GM21360 (cell line): ENCODE data around the gene LRRK1.

Experiments used
- ATAC-seq: cut with Tn5 transposase; IDR thresholded peaks from one replicate; pipeline ENCODE4 v1.9.1; 2021; ENCODE audit warnings: mild to moderate bottlenecking, moderate library complexity; ENCODE audit not compliant: unreplicated experiment

The LRRK1 gene

DNA sequence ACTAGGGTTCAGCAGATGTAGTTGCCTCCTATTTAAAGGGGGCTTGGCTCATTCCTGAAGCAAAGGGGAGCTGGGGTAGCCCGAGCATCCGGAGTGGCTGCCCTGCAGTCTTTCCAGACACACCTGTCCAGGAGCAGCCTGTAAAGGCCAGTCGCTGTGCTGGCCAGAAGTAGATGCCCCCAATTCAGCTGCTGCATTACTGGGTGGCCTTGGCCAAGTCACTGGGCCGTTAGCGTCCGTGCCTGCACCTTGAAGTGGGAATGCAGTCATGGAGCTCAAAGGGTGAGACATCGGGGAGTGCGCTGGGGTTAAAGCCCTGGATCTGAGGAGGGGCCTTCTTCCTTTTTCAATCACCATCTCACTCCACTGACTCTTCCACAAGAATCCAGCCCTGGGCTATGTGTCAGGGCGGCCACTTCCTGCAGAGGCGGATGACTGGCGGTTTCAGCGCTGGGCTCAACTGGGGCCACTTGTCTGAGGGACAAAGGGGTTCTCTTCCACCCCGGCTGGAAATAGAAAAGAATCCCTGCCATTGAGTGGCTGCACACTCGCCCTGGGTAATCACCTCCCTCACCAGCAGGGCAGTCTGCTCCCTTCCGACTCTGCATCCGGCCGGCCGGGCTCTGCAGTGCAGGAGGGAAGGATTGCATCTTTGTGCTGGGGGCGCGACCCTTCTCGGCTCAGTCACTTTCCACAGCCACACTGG, 27.7 kb upstream of the LRRK1 start:
- ATAC-seq = no peak

DNA sequence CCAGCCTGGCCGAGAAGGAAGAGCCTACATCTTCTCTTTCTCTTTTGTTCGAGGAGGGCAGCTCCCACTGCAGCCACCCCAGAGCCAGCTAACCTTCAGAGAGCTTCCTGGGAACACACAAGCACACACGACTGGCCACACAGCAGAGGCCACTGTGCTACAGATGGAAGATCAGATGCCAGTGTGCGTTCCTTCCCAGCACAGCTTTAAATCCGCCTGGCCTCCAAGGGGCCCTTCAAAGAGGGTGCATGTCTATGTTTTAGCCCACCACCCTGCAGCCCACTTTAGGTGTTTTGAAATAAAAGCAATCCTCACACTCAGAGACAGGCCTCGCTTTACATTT, 27.2 kb upstream of the LRRK1 start:
- no peak for ATAC-seq

DNA sequence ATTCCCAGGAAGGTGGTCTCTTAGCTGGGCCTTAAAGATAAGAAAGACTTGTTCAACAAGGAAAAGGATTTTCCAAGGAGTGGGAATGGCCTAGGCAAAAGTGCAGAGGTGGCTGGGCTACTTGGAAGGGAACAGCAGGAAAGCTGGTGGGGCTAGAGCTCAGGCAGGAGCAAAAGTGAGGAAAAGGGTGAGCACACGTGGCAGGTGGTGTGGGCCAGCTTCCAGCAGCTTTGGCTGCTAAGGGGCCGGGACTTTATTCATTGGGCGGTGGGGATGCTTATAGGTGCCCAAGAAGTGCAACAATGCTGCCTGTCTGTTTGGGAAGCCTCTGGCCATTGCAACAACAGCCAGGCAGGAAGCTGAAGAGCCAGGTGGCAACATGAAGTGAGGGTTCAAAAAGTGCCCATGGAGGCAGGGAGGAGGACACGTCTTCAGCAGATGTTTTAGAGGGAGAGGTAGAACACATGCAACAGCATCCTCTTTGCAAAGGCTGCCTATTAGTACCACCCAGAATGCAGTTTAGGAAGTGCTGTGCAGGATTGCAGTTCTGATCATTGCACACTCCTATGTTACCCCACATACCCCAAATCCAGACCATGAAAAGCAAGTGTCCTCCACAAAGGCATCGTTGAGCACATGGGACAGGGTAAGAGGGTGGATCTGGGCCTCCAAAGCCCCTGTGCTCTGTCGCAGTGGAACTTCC, 25.7 kb upstream of the LRRK1 start:
- no peak for ATAC-seq

DNA sequence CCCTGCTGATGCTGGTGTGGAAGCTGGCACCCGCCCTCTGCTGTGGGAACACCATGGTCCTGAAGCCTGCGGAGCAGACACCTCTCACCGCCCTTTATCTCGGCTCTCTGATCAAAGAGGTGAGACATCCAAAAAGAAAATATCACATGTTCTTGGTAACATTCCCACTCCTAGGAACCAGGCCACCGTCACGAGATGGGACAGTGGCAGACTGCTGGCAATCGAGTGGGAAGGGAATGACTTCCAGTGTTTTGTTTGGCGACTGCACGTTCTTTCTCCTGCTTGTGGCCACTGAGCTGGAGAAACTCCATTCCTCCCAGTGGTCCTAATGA, 25.2 kb upstream of the LRRK1 start:
- no peak for ATAC-seq

DNA sequence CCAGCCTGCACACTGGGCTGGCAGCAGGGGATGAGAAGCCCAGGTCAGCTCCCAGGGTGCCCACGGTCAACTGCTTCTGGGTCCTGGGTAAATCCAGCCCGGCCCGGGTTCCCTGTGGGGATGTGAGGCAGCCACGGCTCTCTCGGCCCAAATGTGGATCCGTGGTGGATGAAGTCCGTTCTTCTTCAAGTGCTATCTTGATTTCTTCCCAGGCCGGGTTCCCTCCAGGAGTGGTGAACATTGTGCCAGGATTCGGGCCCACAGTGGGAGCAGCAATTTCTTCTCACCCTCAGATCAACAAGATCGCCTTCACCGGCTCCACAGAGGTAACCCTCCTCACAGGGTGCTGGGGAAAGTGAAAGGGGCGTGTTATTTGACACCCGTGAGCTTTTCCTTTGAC, 23.4 kb upstream of the LRRK1 start:
- ATAC-seq = no peak

DNA sequence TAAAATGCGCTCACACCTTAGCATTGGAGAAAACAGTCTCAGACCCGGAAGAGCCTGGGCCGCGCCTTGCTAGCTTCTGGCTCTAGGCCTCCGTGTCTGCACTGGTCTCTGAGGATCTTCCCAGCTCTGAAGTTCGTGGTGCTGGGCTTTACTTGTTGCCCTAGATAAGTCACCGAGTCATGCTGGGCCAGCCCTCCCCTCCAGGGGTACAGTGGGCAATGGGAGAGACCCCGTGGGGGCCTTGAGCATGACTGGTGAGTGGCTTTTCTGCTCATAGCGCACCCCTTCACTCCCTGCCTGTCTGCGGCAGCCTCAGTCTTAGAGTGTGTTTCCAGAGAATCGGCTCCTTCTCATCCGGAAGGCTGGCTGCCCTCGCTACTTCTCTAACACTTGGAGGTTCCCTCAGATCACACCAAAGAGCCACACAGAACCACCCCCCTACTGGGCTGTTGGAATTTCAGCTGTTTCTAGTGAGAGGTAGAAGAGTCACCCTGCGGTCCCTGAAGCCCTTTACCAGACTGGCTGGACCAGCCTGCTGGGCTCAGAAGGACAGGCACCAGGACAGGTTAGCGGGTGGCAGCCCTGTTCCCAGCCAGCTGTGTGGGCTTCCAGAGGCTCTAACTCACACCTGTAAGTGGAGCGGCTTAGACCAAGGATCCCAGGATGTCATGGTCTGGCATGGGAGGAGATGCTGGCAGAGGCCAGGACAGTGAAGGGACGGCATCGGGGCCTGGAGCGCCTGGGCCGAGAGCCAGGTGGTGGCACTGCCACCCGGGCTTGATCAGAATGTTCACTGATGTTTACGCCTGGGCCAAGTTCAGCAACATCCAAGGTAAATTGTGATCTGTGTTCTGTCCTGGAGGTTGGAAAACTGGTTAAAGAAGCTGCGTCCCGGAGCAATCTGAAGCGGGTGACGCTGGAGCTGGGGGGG, 21.7 kb upstream of the LRRK1 start:
- ATAC-seq = no peak

DNA sequence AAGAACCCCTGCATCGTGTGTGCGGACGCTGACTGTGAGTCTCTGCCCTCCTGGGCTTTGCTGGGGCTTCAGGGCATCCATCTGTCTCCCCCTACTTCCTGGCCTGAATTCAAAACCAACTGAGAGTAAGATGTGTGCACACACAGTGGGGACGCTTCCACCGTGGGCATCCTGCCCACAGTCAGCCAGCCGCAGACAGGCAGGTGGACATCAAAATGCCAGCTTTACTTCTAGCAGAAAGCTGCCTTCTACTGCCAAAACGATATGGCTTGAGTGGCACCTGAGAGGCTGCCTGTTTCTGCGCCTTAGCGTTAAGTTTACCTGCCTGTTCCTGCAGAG, 21.0 kb upstream of the LRRK1 start:
- no peak for ATAC-seq

DNA sequence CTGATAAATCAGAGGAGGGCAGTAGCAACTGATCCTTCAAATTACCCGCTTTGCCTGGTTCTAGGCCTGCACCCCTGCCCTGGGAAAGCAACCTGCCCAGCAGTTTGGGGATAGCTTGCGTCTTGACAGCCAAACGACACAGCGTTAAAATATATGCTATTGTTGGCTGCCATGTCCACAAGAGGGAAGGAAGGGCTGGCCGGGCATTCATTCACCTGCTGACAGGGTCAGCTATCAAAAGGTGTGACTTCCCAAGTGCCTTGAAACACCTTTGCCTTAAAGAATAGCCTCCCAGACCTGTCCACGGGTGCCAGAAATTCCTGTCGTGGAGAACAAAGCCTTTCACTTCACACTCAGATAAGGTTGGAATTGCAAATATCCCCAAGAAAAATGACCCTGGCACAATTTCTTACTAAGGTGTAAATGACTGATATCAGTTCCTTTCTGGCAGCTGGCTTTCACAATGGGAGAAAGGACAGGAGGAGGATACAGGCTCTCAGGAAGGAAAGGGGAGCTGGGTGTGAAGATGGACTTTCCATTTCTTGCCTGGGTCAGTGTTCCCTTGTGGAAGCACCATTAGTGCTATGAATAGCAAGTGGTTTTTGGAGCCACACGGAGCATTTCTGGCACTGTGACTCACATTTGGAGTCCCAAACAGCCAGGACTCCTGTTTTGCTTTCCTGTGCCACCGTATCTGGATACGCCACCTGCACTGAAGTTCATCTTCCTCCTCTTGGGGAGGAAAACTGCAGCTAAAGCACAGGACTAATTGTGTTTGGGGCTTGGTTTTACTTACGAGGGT, 20.3 kb upstream of the LRRK1 start:
- ATAC-seq = no peak

DNA sequence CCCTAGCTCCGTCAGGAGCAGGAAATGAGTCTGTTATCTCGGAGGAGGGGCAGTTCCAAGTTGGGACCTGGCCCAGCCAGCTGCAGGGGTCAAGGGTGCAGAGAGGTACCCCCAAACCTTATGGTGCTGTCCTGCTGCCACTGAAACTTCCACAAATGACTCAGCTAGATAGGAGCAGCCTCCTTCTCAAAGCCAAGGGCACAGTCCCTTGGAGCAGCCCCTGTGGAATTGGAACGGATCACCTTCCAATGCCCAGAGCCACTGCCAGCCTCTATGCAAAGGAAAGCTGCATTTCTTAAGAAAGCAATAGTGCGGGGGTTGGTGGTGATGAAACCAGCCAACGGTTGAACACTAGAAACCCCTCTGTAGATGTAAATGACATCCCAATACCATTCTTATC, 19.6 kb upstream of the LRRK1 start:
- ATAC-seq = no peak

DNA sequence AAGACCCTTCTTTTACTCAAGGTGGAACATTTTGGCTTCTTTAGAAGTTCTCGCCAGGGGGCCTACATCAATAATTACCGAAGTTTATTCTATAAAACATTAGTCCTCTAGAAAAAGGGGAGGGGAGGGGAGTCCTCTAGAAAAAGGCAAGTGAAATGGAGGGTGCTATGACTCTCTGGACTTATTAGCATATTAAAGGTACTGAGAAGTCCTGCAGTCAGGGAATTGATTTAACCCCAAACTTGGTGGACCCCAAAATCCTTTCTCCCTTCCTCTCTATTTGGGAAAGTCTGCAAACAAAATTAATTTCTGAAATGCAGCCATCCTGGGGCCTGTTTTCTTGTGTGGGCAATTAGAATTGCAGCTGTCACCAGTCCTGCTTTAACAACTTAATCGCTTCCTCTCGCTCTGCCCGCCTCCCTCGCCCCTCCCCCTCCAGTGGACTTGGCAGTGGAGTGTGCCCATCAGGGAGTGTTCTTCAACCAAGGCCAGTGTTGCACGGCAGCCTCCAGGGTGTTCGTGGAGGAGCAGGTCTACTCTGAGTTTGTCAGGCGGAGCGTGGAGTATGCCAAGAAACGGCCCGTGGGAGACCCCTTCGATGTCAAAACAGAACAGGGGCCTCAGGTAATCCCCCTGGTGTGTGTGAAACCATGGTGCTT, 18.9 kb upstream of the LRRK1 start:
- no peak for ATAC-seq

DNA sequence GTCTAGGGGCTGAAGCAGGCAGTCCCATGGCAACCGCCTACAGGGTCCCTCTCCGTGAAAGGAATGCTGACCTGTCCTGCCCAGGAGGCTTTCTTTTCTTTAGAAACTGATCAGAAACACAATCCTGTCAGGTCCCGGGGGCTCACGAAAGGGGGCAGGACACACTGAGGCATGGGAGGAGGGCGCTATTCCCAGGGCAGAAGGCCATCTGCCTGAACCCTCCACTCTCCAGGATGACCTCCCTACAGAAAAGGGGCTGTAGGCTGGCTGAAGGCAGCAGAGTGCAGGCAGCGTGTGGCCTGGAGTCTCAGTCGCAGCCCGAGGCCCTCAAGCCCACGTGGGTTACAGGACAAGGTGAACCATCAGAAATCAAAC, 18.4 kb upstream of the LRRK1 start:
- no peak for ATAC-seq

DNA sequence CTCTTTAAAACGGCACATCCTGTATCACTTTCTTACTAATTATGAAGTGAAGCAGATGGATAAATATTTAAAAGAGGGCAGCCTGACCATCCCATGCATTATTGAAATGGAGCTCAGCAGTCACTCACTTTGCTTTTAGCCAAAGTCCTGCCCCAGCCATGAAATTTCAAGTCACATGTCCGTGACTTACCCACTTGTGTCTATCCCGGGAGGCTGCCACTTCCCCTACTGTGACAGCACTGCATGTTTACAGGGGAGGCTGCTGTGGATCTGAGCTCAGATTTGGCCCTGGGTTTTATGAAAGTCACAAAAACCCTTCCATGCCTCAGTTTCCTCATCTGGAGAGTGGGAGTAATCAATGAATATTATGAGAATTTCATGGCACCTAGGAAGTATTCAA, 17.9 kb upstream of the LRRK1 start:
- no peak for ATAC-seq

DNA sequence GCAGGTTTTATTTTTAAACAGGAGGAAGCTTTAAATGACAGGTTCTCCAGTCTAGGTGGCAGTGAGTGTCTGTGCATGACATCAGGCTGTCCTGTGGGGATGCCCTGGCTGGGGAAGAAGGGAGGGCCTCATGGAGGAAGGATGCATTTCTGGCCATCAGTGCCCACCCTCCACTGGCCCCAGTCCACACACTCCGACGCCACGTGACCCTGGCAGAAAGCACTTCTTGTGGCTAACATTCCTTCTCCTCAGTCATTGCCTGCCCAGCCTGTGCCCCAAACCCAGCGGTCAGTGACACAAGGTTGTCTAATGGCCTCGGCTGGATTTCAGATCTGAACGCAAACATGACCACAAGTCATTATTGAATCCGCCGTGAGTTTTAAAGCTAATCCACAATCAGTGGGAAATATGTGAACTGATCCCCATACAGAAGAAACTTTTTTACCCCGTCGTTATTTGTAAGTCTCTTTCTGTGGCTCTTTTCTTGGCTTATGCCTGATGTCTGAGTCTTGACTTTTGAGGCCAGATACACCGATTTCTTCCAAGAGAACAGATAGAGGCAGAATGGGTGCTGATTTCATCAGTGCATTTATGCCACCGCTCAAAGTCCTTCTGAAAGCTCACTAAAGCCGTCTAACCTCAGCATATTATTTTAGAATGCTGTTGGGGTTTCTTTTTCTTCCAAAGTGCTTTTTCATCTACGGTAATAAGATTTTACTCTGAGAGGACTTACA, 17.3 kb upstream of the LRRK1 start:
- no peak for ATAC-seq

DNA sequence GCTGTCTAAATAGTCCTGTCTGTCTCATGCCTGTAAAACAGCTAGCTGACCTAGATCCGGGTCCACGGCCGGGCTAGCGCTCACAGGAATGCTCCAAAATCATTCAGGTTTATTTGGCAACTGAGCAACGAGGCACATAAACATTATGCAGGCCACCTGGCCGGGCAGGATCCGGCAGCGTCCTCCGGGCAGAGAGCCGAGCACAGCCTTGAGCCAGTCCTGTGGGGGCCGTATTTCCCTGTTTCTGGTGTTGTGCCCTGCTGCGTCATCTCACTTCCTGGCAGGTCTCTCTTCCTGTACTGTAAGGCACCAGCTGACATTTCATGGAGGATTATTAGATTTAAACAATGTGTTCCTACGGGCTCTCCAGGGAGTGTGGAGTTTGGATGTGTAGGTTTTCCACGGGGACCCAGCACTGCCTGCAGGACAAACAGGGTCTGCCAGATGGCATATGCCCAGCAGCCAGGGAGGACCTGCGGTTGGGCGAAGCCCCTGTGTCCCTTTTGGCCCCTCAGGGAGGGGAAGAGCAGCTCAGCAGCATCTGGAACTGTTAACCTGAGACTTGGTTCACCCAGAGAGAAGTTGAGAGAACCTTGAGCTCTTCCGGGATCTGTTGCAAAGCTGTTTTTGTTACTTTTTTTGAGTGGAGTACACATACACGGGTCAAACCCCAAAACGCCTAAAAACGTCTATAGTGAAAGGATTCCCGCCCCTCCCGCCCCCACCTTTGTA, 16.6 kb upstream of the LRRK1 start:
- ATAC-seq = no peak

DNA sequence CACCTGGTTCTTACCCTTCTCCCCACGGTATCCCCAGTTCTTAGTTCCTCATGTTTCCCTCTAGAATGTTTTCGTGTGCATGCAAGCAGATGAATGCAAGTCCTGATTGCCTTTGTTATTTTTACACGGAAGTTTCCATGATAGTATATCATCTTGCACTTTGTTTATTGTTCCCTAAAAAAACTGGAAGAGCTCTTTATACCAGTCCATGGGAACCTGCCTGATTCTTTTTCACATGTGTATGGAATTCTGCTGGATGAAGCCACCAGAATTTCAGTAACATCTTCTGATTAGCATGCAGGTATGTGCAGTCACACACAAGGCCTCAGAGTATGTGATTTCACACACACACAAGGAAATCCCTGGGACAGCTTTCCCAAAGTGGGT, 16.0 kb upstream of the LRRK1 start:
- no peak for ATAC-seq

DNA sequence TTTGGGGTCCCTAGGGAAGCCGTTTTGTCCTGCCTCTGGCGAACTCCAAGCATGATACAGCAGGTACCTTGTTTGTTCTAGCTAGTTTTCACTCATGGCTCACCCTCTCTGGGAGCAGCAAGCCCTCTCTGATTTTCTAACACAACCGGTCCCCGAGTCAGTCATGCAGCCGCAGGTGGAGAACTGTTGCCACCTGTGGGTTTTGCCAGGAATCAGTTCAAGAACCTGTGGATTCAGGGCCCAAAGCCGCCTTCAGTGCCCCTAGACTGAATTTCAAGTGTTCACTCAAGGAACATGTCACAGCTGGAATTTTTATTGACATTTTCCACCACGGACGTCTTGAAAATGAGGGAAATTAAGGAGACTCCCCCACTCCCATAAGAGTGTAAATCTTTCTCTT, 13.3 kb upstream of the LRRK1 start:
- ATAC-seq = no peak

DNA sequence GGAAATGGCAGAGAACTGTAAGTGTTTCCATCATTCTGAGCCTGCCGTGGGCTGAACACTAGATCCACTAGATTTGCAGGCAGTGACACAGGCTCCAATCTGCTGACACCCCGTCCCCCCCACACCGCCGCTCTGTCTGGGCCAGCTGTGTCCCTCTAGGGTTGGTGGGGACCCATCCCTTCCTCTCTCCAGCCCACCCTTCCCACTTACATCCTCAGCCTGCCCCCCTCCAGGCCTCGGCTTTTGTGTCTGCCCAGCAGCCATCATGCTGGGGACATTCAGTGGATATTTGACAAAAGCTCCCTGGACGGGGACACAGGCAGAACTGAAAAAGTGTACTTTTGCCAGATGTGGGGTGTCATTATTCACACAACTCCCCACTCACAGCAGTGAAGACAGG, 10.7 kb upstream of the LRRK1 start:
- ATAC-seq = no peak

DNA sequence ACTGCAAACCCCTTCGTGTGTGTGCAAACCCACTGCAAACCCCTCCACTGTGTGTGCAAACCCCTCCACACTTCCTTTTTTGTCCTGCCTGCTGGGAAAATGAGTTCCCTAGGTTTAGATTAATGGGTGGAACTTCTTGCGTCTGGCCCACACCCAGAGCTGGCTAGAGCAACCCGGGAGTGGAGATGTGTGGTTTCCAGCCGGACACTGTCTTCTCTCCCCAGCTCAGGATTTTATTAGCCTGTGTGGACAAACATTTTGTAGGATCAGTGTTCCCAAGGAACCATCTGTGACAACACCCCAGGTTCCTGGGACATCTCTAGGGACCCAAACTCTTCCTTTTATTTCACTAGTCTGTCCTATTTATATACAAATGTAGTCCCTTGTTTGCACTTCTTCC, 9.6 kb upstream of the LRRK1 start:
- ATAC-seq = no peak
